ENCODE results near the gene SCAF4.
"Not testable (repeated sequence)": the region's sequence is repeated elsewhere in the genome, so short reads cannot be mapped to it uniquely, and the experiment has no call there.

SCAF4 gene

DNA sequence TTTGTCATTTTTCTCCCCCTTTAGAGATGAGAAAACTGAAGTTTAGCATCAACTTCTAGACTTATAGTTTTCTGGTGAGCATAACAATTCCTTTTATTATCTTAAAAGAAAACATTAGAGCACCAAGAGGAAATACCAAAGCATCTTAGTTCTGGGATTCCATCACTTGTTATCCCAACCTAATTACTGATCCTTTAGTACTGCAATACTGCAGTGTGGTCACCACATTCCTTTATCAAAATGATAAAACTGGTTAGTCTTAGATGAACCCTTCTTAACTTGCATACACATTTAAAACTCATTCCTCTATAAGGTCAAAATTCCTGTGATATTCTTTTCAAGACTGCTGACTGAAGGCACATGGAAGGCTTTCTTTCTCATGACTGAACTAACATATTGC, 49.3 kb downstream of the SCAF4 start:
- in situ Hi-C loops (cut with MboI; ENCODE audit: low pct_unique_long_range_greater_than_20kb, low sequenced_read_pairs): no loop called here
- DNase-seq: no peak

DNA sequence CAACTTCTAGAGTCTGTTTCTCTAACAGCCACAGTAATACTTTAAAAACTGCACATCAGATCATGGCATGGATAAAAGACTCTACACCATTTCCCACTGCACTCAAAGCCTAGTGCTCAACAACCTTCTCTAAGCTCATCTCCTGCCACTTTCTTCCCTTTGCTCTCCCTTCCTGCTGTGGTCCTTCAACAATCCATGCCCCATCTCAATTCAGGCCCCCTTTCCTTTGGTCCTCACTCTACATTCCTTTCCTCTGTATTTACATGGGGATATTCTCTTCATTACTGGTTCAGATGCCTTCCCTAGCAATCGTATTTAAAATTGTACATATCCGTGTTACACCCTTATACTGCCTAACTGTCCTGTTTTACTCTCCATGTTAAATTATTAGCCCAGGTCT, 53.4 kb downstream of the SCAF4 start:
- no peak for DNase-seq
- in situ Hi-C loops (cut with MboI; ENCODE audit: low pct_unique_long_range_greater_than_20kb, low sequenced_read_pairs): no loop called here

DNA sequence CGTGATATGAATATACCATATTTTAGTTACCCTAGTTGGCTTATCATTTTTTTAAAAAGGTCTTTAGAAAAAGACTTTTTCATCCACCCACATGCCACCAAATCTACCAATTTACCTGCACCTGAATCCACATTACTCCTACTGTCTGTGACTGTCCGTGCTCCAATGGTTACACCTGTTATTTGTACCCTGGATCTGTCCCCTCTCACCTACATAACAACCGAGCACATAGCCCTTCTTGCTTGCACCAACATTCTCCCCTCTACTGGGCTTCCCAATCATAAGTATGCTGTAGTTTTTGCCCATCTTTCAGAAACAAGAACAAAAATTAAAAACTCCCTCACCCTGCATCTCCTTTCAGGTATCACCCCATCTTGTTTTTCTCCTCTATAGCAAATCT, 54.9 kb downstream of the SCAF4 start:
- DNase-seq: no peak
- in situ Hi-C loops (cut with MboI; ENCODE audit: low pct_unique_long_range_greater_than_20kb, low sequenced_read_pairs): no loop called here

DNA sequence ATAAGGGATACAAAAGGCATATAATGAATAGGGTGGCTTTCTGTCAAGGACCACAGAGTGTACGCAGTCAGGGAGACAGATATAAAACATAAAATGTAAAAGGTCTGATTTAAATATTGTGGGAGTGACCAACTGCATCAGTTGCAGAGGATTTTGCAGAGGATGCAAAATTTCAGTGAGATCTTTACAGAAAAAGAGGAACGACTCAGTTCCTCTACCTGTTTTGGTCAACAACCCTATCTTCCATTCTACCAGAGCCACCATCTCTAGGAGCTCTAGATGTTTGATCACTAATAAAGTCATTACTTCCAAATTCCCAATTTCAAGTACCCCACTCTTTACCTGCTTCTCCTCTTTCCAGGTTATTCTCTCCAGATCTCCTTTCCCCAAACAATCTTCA, 56.0 kb downstream of the SCAF4 start:
- no peak for DNase-seq

DNA sequence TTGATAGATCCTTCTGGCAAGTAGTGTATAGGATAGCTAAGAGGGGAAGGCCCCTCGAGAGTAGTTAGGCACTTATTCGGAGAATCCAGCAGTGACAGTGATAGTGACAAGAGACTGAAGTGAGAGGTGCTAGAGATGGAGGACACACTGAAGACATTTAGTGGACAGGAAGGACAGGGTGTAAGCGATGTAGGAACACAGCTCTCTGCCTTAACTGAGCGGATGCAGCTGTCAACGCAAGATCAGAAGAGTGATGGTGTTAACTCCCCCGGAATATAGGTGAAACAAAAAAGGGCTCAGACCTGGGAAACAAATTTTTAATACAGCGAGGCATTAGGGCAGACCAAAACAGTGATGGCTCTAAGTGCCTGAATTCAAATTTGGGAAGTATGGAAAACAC, 56.6 kb downstream of the SCAF4 start:
- in situ Hi-C loops (cut with MboI; ENCODE audit: low pct_unique_long_range_greater_than_20kb, low sequenced_read_pairs): no loop called here
- DNase-seq: no peak

More for the DNA sequence above, 56.0 kb downstream of the SCAF4 start:
- in situ Hi-C loops (cut with MboI; ENCODE audit: low pct_unique_long_range_greater_than_20kb, low sequenced_read_pairs): no loop called here

DNA sequence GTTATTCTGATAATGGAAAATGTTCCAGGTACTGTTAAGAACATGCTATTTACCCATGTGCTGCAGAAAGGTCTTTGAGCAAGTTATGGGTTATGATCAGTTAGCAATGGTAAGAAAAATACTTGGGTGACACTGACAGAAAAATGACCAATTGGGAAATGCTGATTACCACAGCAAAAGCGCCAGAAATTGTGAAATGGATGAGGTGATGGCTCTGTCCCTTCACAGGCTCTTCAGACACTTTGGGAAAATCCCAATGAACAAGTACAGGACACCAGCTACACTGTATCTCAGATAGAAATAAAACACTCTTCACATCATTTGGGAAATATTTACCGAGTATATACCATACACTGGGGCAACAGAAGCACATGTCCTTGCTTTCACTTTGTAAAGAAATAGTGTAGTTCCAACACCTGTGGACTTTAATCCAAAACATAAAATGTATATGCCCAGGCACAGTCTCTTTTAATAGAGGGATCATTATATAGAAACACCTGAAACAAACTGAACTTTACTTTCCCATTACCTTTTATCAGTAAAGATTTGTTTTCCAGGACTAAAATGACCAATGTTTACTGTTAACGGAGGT, 58.5 kb downstream of the SCAF4 start:
- in situ Hi-C loops (cut with MboI; ENCODE audit: low pct_unique_long_range_greater_than_20kb, low sequenced_read_pairs): no loop called here

DNA sequence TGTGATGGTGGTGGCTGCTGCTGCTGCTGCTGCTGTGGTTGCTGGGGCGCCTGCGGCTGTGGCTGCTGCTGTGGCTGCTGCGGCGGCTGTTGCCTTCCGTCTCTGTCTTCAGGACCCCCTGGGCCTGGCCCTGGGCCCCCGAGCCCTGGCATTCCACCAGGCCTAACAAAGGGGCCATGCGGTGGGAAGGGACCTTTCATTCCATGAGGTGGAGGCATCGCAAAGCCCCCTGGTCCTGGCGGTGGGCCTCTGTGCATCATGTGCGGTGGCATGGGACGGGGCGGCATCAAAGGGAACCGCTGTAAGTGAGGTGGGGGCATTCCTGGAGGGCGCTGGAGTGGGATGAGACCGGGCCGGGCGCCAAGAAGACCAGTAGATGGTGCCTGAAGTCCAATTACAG, 60.0 kb downstream of the SCAF4 start:
- DNase-seq: no peak
- in situ Hi-C loops (cut with MboI; ENCODE audit: low pct_unique_long_range_greater_than_20kb, low sequenced_read_pairs): no loop called here

More for the DNA sequence above, 58.5 kb downstream of the SCAF4 start:
- DNase-seq: no peak

DNA sequence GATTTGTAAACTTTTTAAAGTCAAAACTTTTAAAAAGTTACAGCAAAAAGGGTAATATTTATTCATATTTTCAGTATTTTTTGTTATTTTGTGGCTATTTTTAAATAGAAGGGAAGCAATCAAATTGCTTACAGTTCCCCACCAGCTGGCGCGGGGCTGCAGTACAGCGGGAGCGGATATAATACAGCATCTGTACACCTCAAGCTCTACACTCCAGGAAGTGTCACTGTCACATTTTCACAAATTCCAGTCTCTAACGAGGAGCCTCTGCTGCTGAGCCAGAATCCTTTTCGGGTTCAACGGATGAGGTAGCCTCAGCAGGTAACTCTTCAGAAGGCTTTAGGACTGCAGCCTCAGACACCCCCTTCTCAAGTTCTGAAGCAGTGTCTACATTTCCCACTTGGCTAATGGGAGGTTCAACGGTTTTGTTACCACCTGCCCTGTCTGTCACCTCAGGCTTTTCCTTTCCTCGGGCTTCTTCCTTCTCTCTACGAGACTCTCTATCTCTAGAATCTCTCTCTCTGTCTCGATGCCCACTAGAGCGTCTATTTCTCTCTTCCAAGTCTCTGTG, 60.7 kb downstream of the SCAF4 start:
- DNase-seq: no peak
- in situ Hi-C loops (cut with MboI; ENCODE audit: low pct_unique_long_range_greater_than_20kb, low sequenced_read_pairs): no loop called here

DNA sequence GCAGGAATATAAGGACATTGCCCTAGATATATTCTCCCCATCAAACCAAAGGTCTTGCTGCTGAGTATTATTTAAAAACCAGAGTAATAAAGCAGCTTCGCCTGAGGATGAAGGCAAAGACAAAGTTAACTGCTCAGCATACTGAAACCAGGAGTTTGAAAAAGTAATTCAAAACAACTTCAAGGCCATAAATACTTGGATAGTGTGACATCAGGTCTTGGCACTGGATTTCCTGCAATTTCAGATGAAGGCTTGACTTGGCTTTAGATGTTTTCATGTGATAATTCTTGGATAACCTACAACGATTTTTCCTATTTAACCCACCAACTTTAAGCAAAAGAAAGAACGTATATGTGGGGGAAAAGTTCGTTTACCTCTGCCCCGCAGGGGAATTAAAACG, 61.8 kb downstream of the SCAF4 start:
- in situ Hi-C loops (cut with MboI; ENCODE audit: low pct_unique_long_range_greater_than_20kb, low sequenced_read_pairs): no loop called here

DNA sequence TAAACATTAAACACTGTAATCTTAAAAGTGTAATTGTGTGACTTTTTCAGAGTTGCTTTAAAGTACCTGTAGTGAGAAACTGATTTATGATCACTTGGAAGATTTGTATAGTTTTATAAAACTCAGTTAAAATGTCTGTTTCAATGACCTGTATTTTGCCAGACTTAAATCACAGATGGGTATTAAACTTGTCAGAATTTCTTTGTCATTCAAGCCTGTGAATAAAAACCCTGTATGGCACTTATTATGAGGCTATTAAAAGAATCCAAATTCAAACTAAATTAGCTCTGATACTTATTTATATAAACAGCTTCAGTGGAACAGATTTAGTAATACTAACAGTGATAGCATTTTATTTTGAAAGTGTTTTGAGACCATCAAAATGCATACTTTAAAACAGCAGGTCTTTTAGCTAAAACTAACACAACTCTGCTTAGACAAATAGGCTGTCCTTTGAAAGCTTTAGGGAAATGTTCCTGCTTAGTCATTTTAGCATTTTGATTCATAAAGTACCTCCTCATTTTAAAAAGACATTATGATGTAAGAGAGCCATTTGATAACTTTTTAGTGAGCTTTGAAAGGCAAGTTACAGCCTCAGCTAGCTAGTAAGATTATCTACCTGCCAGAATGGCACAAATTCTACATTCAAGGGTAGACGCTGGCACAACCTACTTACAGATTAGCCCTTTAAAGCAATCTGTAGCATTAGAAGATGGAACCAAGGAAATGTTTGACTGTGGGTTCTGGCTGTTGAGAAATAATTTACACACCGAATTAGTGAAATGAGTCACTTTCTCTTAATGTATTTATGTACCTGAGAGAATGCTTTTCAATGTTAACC, 63.0 kb downstream of the SCAF4 start:
- in situ Hi-C loops (cut with MboI; ENCODE audit: low pct_unique_long_range_greater_than_20kb, low sequenced_read_pairs): no loop called here
- no peak for DNase-seq

More for the DNA sequence above, 61.8 kb downstream of the SCAF4 start:
- DNase-seq: no peak

DNA sequence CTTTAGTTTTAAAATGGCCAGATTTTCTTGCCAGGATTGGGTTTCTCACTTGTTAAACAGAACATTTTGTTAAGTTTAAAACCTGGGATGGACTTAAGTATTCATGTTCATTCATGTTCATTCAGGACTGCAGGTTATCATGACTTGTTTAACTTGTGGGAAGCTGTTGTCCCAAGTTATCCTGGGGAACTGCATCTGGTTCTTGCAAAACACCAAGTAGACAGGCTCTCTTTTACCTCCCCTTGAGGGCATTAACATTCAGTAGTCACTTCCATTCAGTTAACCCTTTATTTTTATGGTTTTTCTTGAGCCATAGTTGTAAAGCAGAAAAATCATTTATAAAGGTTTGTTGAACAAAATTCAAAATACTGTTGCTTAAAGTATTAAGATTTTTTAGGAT, 64.3 kb downstream of the SCAF4 start:
- in situ Hi-C loops (cut with MboI; ENCODE audit: low pct_unique_long_range_greater_than_20kb, low sequenced_read_pairs): no loop called here
- no peak for DNase-seq

DNA sequence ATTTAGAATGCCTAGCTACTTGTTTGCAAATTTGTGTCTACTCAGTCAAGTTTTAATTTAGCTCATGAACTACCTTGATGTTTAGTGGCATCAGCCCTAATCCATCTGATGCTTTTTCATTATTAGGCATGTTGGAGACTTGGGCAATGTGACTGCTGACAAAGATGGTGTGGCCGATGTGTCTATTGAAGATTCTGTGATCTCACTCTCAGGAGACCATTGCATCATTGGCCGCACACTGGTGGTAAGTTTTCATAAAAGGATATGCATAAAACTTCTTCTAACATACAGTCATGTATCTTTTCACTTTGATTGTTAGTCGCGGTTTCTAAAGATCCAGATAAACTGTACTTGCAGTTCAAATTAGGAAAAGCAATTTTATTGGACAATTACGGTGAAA, 64.8 kb downstream of the SCAF4 start:
- in situ Hi-C loops (cut with MboI; ENCODE audit: low pct_unique_long_range_greater_than_20kb, low sequenced_read_pairs): no loop called here

DNA sequence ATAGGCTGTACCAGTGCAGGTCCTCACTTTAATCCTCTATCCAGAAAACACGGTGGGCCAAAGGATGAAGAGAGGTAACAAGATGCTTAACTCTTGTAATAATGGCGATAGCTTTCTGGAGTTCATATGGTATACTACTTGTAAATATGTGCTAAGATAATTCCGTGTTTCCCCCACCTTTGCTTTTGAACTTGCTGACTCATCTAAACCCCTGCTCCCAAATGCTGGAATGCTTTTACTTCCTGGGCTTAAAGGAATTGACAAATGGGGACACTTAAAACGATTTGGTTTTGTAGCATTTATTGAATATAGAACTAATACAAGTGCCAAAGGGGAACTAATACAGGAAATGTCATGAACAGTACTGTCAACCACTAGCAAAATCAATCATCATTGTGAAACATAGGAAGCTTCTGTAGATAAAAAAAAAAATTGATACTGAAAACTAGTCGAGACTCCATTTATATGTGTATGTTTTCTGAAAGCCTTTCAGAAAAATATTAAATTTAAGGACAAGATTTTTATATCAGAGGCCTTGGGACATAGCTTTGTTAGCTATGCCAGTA, 65.4 kb downstream of the SCAF4 start:
- in situ Hi-C loops (cut with MboI; ENCODE audit: low pct_unique_long_range_greater_than_20kb, low sequenced_read_pairs): no loop called here
- DNase-seq: no peak

More for the DNA sequence above, 64.8 kb downstream of the SCAF4 start:
- DNase-seq: no peak

DNA sequence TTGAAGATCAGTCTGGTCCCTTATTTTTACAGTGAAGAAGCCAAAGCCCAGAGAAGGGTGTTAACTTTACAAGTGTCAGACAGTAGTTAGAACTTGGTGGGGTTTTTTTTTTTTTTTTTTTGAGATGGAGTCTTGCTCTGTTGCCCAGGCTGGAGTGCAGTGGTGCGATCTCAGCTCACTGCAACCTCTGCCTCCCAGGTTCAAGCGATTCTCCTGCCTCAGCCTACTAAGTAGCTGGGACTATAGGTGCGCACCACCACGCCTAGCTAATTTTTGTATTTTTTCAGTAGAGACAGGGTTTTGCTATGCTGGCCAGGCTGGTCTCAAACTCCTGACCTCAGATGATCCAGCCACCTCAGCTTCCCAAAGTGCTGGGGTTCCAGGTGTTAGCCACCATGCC, 66.0 kb downstream of the SCAF4 start:
- in situ Hi-C loops (cut with MboI; ENCODE audit: low pct_unique_long_range_greater_than_20kb, low sequenced_read_pairs); DNase-seq: not testable (repeated sequence)

DNA sequence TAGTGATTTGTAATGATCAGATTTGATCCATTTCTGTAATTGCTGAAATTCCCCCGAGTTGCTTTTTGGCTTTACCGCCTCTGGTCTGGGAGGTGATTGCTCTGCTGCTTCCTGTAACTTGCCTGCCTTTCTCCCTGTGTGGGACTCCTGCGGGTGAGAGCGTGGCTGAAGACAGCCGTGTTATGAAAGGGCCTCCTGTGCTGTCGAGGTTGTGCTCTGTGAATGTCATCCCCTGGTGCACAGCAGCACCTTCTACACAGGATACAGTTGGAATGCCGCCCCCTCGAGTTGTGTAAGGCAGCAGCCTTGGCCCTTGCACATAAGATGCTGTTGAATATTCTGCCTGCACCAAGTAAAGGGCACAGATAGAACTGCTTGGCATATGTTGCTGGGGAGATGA, 66.5 kb downstream of the SCAF4 start:
- in situ Hi-C loops (cut with MboI; ENCODE audit: low pct_unique_long_range_greater_than_20kb, low sequenced_read_pairs): no loop called here
- peak; percentile 53 for DNase-seq

DNA sequence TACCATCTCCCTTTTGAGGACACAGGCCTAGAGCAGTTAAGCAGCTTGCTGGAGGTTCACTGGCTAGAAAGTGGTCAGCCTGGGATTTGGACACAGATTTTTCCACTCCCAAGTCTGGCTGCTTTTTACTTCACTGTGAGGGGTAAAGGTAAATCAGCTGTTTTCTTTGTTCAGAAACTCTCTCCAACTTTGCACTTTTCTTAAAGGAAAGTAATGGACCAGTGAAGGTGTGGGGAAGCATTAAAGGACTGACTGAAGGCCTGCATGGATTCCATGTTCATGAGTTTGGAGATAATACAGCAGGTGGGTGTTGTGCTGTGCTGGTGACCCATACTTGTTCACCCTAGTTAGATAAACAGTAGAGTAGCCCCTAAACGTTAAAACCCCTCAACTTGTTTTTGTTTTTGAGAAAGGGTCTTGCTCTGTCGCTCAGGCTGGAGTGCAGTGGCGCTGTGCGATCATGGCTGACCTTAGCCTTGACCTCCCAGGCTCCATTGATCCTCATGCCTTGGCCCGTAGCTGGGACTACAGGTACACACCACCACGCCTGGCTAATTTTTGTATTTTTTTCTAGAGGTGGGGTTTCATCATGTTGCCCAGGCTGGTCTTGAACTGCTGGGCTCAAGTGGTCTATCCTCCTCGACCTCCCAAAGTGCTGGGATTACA, 68.2 kb downstream of the SCAF4 start:
- in situ Hi-C loops (cut with MboI; ENCODE audit: low pct_unique_long_range_greater_than_20kb, low sequenced_read_pairs): no loop called here
- no peak for DNase-seq

DNA sequence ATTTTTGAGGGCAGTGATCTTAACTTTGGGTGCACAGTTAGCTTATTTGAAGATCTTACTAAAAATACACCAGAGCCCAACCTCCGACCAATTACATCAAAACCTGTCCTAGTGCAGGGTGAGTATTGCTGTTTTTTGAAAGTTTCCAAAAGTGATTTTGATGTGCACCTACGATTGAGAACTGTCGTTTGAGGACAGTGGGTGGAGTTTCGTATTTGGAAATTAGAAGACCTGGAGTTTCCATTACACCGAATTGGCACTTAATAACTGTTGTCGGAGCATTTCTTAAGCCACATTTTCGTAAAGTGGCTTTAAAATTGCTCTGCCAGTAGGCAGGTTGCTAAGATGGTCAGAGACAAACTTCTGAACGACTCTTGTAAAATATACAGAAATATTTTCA, 71.3 kb downstream of the SCAF4 start:
- in situ Hi-C loops (cut with MboI; ENCODE audit: low pct_unique_long_range_greater_than_20kb, low sequenced_read_pairs): no loop called here
- DNase-seq: no peak

DNA sequence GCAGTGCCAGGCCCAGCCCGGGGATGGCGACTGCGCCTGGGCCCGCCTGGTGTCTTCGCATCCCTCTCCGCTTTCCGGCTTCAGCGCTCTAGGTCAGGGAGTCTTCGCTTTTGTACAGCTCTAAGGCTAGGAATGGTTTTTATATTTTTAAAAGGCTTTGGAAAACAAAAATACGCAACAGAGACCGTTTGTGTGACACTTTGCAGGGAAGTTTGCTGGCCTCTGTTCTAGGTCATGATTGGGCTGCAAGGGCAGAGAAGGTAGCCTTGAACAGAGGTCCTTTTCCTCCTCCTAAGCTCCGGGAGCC, 71.7 kb downstream of the SCAF4 start:
- in situ Hi-C loops (cut with MboI; ENCODE audit: low pct_unique_long_range_greater_than_20kb, low sequenced_read_pairs): no loop called here
- DNase-seq: peak; percentile 38

DNA sequence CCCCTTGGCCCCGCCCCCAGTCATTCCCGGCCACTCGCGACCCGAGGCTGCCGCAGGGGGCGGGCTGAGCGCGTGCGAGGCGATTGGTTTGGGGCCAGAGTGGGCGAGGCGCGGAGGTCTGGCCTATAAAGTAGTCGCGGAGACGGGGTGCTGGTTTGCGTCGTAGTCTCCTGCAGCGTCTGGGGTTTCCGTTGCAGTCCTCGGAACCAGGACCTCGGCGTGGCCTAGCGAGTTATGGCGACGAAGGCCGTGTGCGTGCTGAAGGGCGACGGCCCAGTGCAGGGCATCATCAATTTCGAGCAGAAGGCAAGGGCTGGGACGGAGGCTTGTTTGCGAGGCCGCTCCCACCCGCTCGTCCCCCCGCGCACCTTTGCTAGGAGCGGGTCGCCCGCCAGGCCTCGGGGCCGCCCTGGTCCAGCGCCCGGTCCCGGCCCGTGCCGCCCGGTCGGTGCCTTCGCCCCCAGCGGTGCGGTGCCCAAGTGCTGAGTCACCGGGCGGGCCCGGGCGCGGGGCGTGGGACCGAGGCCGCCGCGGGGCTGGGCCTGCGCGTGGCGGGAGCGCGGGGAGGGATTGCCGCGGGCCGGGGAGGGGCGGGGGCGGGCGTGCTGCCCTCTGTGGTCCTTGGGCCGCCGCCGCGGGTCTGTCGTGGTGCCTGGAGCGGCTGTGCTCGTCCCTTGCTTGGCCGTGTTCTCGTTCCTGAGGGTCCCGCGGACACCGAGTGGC, 72.2 kb downstream of the SCAF4 start, which contains the start of gene SOD1:
Gene SOD1, plus strand, starts transcription at position 158 of the 723 bp plus-strand sequence. Its CDS starts 77 bp downstream, at position 235.
- in situ Hi-C loops (cut with MboI; ENCODE audit: low pct_unique_long_range_greater_than_20kb, low sequenced_read_pairs): no loop called here
- peak; percentile 93 for DNase-seq

All from KBM-7 (cell line).